ENCODE data around the gene NSUN5. TPM values are rescaled to one million over a fixed set of nuclear protein-coding genes. Genes with fewer than 3 reads are reported as not detected.
"Not testable (repeated sequence)": the region's sequence is repeated elsewhere in the genome, so short reads cannot be mapped to it uniquely, and the experiment has no call there.

Gene NSUN5
- total RNA-seq, 1 donor from 2014 or later = 23.8 TPM

GRCh38 chr7:73267813-73268212 lies 40.8 kb downstream of the NSUN5 start:
- not testable (repeated sequence) for DNase-seq

DNA sequence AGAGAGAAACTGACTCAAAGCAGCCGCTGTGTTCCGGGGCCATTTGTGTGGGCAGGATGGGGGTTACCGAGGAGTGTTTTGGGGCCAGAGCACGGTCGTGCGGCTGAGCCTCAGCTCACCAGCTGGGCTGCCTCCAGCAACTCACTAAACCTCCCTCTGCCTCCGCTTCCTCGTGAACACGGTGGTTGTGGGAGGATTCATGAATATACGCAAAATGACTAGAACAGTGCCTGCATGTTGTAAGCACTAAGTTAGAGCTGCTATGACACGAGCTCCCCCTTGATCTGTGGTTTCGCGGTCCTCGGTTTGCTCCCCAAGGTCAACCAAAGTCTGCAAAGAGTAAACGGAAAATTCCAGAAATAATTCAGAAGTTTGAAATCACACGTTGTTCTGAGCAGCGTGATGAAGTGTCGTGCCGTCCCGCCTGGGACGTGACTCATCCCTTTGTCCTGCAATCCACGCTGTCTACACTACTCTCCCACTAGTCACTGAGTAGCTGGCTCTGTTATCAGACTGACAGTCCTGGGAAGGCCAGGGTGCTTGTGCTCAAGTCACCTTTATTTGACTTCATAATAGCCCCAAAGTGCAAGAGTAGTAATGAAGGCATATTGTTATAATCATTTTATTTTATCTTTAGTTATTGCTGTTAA lies 41.8 kb downstream of the NSUN5 start:
- not testable (repeated sequence) for DNase-seq

DNA sequence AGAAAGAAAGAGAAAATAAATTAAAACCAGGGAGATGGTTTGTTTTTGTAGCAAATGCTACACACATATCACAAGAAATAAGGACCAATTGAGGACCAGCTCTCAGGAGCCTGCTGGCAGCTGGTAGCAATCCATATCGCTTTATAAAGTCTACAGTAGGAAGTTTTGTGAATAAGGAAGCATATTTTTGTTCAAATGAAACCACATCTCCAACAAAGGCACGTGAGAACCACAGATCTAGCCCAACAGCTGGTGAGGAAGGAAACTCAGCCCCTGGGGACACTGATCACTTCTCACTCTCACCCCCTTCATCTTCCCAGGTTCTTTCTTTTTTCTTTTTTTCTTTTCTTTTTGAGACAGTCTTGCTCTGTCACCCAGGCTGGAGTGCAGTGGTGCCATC lies 46.2 kb downstream of the NSUN5 start:
- DNase-seq = not testable (repeated sequence)

Small RNA genes within 50 kb of the gene (small RNA-seq; reads per million reads assigned to genes)
- gene RNU6-1080P (ENCODE audit: low replicate concordance) = not detected

Other genes starting within 250 kb of the NSUN5 start
- not detected for gene SPDYE9, start 222.8 kb downstream of the NSUN5 start, total RNA-seq
- 0.31 TPM for gene TRIM50, start 19.3 kb upstream of the NSUN5 start, total RNA-seq
- gene FKBP6, start 19.3 kb upstream of the NSUN5 start, total RNA-seq = not detected
- gene FZD9, start 125.0 kb upstream of the NSUN5 start, total RNA-seq = 9.3 TPM
- 59.1 TPM for gene BAZ1B, start 213.5 kb upstream of the NSUN5 start, total RNA-seq
- gene BCL7B, start 248.9 kb upstream of the NSUN5 start, total RNA-seq = 11.8 TPM